Heart left ventricle (tissue), 16 donors: ENCODE data around the gene BTG2. TPM values are rescaled to one million over a fixed set of nuclear protein-coding genes. Genes with fewer than 3 reads are reported as not detected.
A peak's percentile ranks its signal among the peaks of the same experiment; 100 is the strongest.
"Not testable (repeated sequence)": the region's sequence is repeated elsewhere in the genome, so short reads cannot be mapped to it uniquely, and the experiment has no call there.

Experiments used
- ATAC-seq, 4 donors: fragments of 200-7000 bp; cut with Tn5 transposase; one replicate each; pipeline ENCODE4 v1.9.1; 2020 to 2022; ENCODE audit warnings: moderate library complexity in 4 of 4, mild to moderate bottlenecking in 3 of 4, moderate number of reproducible peaks in 1 of 4
- DNase-seq, 5 donors: peaks; one replicate each; pipeline ENCODE4 v3.0.0-alpha.2; 2020
- H3K27ac ChIP-seq, 12 donors: fragments of 200-600 bp; sonication (generic) in 4 of 12; one replicate each; pipeline versions ENCODE4 v1.5.0 to v1.8.0; 2016 to 2022; ENCODE audit warnings: mild to moderate bottlenecking in 2 of 12
- H3K27me3 ChIP-seq, 9 donors: fragments of 200-600 bp; sonication (generic) in 2 of 9; one replicate each; pipeline versions ENCODE4 v1.5.1 to v1.8.0; 2016 to 2022; ENCODE audit warnings: mild to moderate bottlenecking in 3 of 9
- H3K36me3 ChIP-seq, 9 donors: fragments of 200-600 bp; sonication (generic) in 2 of 9; one replicate each; pipeline versions ENCODE4 v1.5.0 to v1.8.0; 2018 to 2022; ENCODE audit warnings: mild to moderate bottlenecking in 2 of 9
- H3K4me1 ChIP-seq, 12 donors: fragments of 200-600 bp; sonication (generic) in 4 of 12; one replicate each; pipeline versions ENCODE4 v1.5.0 to v1.8.0; 2016 to 2022; ENCODE audit warnings: mild to moderate bottlenecking in 3 of 12
- H3K4me3 ChIP-seq, 12 donors: fragments of 200-600 bp; sonication (generic) in 4 of 12; one replicate each; pipeline versions ENCODE4 v1.5.0 to v1.8.0; 2017 to 2022; ENCODE audit warnings: mild to moderate bottlenecking in 9 of 12, moderate library complexity in 4 of 12
- H3K9me3 ChIP-seq, 12 donors: fragments of 200-600 bp; sonication (generic) in 4 of 12; one replicate each; pipeline versions ENCODE4 v1.5.0 to v1.8.0; 2016 to 2022; ENCODE audit warnings: mild to moderate bottlenecking in 1 of 12
- CTCF ChIP-seq, 12 donors: fragments of 200-600 bp; sonication (generic) in 4 of 12; IDR thresholded peaks; one replicate each; pipeline versions ENCODE4 v1.5.0 to v1.8.0; 2018 to 2022; ENCODE audit warnings: antibody characterized with exemption in 12 of 12, mild to moderate bottlenecking in 5 of 12
- POLR2A ChIP-seq, 2 donors: fragments of 450-650 bp; IDR thresholded peaks; one replicate each; pipeline ENCODE4 v1.6.1; 2017; ENCODE audit warnings: antibody characterized with exemption in 2 of 2, mild to moderate bottlenecking in 2 of 2, moderate library complexity in 2 of 2
- WGBS, 4 donors: extraction: QIAGEN DNeasy Blood & Tissue Kit in 2 of 4; methylation state at CpG; one replicate each; pipeline versions ENCODE4 v1.1.5 to v1.1.7; 2013 to 2018; 5-methylcytosine and 5-hydroxymethylcytosine counted together
- intact Hi-C, 10 donors: fragments of 100-400 bp; cut with DNase I; formaldehyde crosslinking; loops; one replicate each; pipeline versions ENCODE4 v1.11.1 to v1.14.2; 2022
- polyA plus RNA-seq, 2 donors: library from polyadenylated mRNA; stranded (reverse); fragments of 200-250 nt; gene quantifications; one replicate each; pipeline ENCODE4 v1.2.3, GENCODE V29; 2013
- total RNA-seq, 9 donors: library from RNA; depleted of rRNA in 2 of 9; stranded (reverse); fragments of >200 nt in 2 of 9; fragmentation: NEBNext Ultra II Directional in 3 of 9; extraction: Animal tissue kit (Norgen Biotek cat#: 25700) in 3 of 9; gene quantifications; one replicate each; pipeline versions ENCODE4 v1.1.0 to v1.2.4, GENCODE V29; 2016 to 2023
- donor health status: ischemic (EF 13 %, LVEDD 7.1; RV severe dilation, severe dysfunction).
- donor health status: healthy with polysubstance abuse.
- donor health status: DM: no; HTN: yes; CAD: no.
- donor health status: DM: no; HTN: no; CAD: no.
- donor health status: ischemic (EF 25% LVEDD 6.9; RV normal size, moderate dysfunction).
- donor health status: ischemic (EF 25% LVEDD 5.7; RV mildly dilated, moderate dysfunction).
- donor health status: healthy.
- donor health status: DM: yes; HTN: yes; CAD: no.
- donor health status: ischemic (EF 35%, LVEDD 5.7; RV mildly dilated, moderate dysfunction).
- donor health status: nonischemic (EF 11% LVEDD 7.7; RV severe dilation, severe dysfunction).
- donor health status: DM: yes; HTN: yes; CAD: no.
- donor health status: PGD.
- donor health status: ischemic (EF 29% LVEDD 5.4; RV normal size, mild dysfunction).
- donor health status: nonischemic (EF 23%, LVEDD 6.1; RV moderate dilation, normal function).

The BTG2 gene
- total and polyA plus RNA-seq, 11 donors = 23.8 to 174 (median 42.1) TPM

GRCh38 chr1:203291201-203292096 is 13.9 kb upstream of the BTG2 start:
- 82 to 91% (median 86%) methylated on average over 15 to 17 of the region's 17 CpGs for WGBS, 4 donors
- H3K4me3 ChIP-seq = peak overlapping the region in 1 of 12 donors; percentile 48
- H3K36me3 ChIP-seq = no peaks in the 10 kb centered on the region
- H3K4me1 ChIP-seq = peaks cover 22 to 59% (median 47%) of the 10 kb centered on the region in 12 donors
- intact Hi-C loops = no loop called here
- H3K9me3 ChIP-seq = no peaks in the 10 kb centered on the region
- no peaks in the 10 kb centered on the region for H3K27me3 ChIP-seq
- H3K27ac ChIP-seq = peak overlapping the region; percentile 87 to 98 (median 91)
- ATAC-seq (no peak), DNase-seq (no peak)
- no peak for TF ChIP-seq POLR2A (IDR thresholded peaks at IDR 0.05)

- H3K36me3 ChIP-seq = no peaks in the 10 kb centered on the region
Observed at GRCh38 chr1:203295796-203296195, 9.5 kb upstream of the BTG2 start.

GRCh38 chr1:203296460-203297073 is 8.8 kb upstream of the BTG2 start:
- H3K27ac ChIP-seq = peak overlapping the region in 1 of 12 donors; percentile 24
- no peaks in the 10 kb centered on the region for H3K27me3 ChIP-seq
- TF ChIP-seq POLR2A (IDR thresholded peaks at IDR 0.05) (no peak), CTCF (IDR thresholded peaks at IDR 0.05) (no peak)
- DNase-seq = peak in 2 of 5 donors; percentile 44 to 48
- no peak overlapping the region for H3K4me3 ChIP-seq
- peak in 3 of 4 donors; percentile 24 to 32 (median 25) for ATAC-seq
- intact Hi-C loops = no loop called here
- no peaks in the 10 kb centered on the region for H3K36me3 ChIP-seq
- no peaks in the 10 kb centered on the region for H3K9me3 ChIP-seq
- WGBS, 4 donors = 60 to 79% (median 69%) methylated on average over 4 to 7 of the region's 7 CpGs
- peaks cover 0 to 18% (median 7%) of the 10 kb centered on the region in 12 donors for H3K4me1 ChIP-seq

More at GRCh38 chr1:203295796-203296195, 9.5 kb upstream of the BTG2 start:
- WGBS, 4 donors = 68 to 80% (median 74%) methylated on average over 1 of the region's 1 CpG
- ATAC-seq (no peak), DNase-seq (no peak)
- H3K27me3 ChIP-seq = no peaks in the 10 kb centered on the region
- intact Hi-C loops = no loop called here
- H3K9me3 ChIP-seq = no peaks in the 10 kb centered on the region
- no peak for TF ChIP-seq POLR2A (IDR thresholded peaks at IDR 0.05)
- no peak for TF ChIP-seq CTCF (IDR thresholded peaks at IDR 0.05)
- H3K4me3 ChIP-seq = no peak overlapping the region
- H3K4me1 ChIP-seq = peaks cover 0 to 23% (median 12%) of the 10 kb centered on the region in 12 donors
- peak overlapping the region in 1 of 12 donors; percentile 24 for H3K27ac ChIP-seq

GRCh38 chr1:203299169-203299568 is 6.2 kb upstream of the BTG2 start:
- 85 to 95% (median 86%) methylated on average over 4 of the region's 4 CpGs for WGBS, 4 donors
- intact Hi-C loops = no loop called here
- TF ChIP-seq POLR2A (IDR thresholded peaks at IDR 0.05) (no peak), CTCF (IDR thresholded peaks at IDR 0.05) (no peak)
- Histone ChIP-seq H3K36me3 (no peaks in the 10 kb centered on the region), H3K9me3 (no peaks in the 10 kb centered on the region), H3K4me3 (no peak overlapping the region), H3K4me1 (peaks cover 0 to 18% (median 7%) of the 10 kb centered on the region in 12 donors), H3K27ac (no peak overlapping the region), H3K27me3 (no peaks in the 10 kb centered on the region)
- ATAC-seq (no peak), DNase-seq (no peak)

GRCh38 chr1:203299719-203300429 is 5.4 kb upstream of the BTG2 start:
- Histone ChIP-seq H3K27ac (peak overlapping the region in 2 of 12 donors; percentile 27 to 33), H3K4me1 (peaks cover 0 to 22% (median 10%) of the 10 kb centered on the region in 12 donors)
- H3K9me3 ChIP-seq, H3K27me3 ChIP-seq, intact Hi-C loops, H3K36me3 ChIP-seq, ATAC-seq, H3K4me3 ChIP-seq, DNase-seq: not testable (repeated sequence)
- WGBS, 4 donors = 95 to 97% (median 96%) methylated on average over 8 of the region's 8 CpGs
